ENCODE results near the gene RHBDF2. TPM values are rescaled to one million over a fixed set of nuclear protein-coding genes. Genes with fewer than 3 reads are reported as not detected.
A peak's percentile ranks its signal among the peaks of the same experiment; 100 is the strongest.
"Not testable (repeated sequence)": the region's sequence is repeated elsewhere in the genome, so short reads cannot be mapped to it uniquely, and the experiment has no call there.

The RHBDF2 gene
- total RNA-seq, 1 donor from 2014 or later, result 189 TPM

DNA sequence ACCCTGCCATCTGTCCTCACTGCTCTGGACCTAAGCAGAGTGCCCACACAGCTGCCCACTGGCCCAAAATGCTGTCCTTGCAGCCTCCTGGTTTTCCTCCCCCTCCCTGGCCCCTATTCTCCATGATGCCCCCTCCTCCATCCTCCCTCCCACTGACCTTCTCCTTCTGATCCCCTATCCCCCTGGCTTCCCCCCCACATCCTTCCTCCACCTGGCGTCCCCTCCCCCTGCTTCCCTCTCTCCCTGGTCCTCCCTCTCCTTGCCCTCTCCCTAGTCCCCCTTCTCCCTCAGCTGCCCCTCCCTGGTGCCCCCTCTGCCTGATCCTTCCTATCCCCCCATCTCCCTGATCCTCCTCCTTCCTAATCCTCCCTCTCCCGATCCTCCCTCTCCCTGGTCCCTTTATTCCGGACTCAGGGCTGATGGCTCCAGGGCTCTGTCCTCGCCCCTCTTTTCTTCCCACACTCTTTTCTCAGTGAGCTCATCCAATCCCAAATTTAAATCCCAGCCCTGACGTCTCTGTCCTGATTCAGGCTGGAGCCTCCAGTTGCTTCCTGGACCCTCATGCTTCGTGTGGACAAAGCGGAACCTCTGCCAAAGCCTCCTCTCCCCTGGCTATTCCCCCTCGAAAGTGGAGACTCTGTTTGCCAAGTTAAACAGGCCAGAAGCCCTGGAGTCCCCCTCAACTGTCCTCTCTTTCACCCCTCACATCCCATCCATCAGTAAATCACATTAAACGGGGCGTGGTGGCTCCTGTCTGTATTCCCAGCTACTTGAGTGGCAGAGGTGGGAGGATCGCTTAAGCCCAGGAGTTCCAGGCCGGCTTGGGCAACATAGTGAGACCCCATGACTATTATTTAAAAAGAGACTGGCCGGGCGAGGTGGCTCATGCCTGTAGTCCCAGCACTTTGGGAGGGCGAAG, 18.1 kb upstream of the RHBDF2 start:
- H3K9me3 Mint-ChIP-seq, result no peaks in the 10 kb centered on the region
- TF ChIP-seq, protein P1, sequence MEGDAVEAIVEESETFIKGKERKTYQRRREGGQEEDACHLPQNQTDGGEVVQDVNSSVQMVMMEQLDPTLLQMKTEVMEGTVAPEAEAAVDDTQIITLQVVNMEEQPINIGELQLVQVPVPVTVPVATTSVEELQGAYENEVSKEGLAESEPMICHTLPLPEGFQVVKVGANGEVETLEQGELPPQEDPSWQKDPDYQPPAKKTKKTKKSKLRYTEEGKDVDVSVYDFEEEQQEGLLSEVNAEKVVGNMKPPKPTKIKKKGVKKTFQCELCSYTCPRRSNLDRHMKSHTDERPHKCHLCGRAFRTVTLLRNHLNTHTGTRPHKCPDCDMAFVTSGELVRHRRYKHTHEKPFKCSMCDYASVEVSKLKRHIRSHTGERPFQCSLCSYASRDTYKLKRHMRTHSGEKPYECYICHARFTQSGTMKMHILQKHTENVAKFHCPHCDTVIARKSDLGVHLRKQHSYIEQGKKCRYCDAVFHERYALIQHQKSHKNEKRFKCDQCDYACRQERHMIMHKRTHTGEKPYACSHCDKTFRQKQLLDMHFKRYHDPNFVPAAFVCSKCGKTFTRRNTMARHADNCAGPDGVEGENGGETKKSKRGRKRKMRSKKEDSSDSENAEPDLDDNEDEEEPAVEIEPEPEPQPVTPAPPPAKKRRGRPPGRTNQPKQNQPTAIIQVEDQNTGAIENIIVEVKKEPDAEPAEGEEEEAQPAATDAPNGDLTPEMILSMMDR (IDR thresholded peaks at IDR 0.05), result no peak
- H3K4me3 Mint-ChIP-seq, result no peak overlapping the region

DNA sequence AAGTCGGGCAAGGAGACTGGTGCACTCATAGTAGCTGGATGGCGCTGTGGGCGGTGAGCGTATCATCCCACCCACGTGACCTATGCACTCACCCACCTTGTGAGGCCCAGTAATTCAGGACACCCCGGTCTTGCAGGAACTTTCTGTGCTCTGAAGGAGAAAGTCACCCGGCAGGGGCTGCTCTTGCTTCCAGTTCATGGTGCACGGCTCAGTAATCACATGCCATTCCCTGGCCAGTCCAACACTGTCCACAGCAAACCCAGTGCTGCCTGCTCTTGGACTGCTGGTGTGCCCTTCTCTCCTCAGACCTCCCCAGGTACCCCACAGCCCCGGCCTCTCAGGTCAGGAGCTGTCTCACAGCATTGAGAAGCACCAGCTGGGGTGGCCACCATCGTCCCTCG, 16.4 kb upstream of the RHBDF2 start:
- ChIA-PET CTCF (interaction anchor here (1.0 to 1.5 kb wide), 3 partner anchors 10 to 106 kb away, joined by 3 to 7 read pairs (median 6); no protein-coding TSS in a partner anchor), POLR2A (interaction anchor here (0.6 to 0.7 kb wide), 2 partner anchors 28 to 1865 kb away, joined by 6 to 15 read pairs; no protein-coding TSS in a partner anchor)
- peaks cover 1% of the 10 kb centered on the region for H3K27me3 Mint-ChIP-seq
- no peaks in the 10 kb centered on the region for H3K9me3 Mint-ChIP-seq
- H3K27ac Mint-ChIP-seq, result no peak overlapping the region
- H3K4me3 Mint-ChIP-seq, result no peak overlapping the region
- intact Hi-C loops (cut with micrococcal nuclease), result loop anchor here (10.0 kb wide), 1 partner anchor 413 kb away; the partner anchor contains the start of gene EXOC7
- no peaks in the 10 kb centered on the region for H3K36me3 Mint-ChIP-seq (ENCODE audit: low read depth)
- ATAC-seq (ENCODE audit: low read depth), result no peak
- H3K4me1 Mint-ChIP-seq, result peaks cover 23% of the 10 kb centered on the region
- TF ChIP-seq, protein P1 (IDR thresholded peaks at IDR 0.05), result no peak
- DNase-seq, result no peak

More for the DNA sequence above, 18.1 kb upstream of the RHBDF2 start:
- CTCF ChIA-PET, result interaction anchor here (1.4 kb wide), 1 partner anchor 105 kb away, joined by 7 read pairs; no protein-coding TSS in a partner anchor
- Mint-ChIP-seq H3K36me3 (ENCODE audit: low read depth) (no peaks in the 10 kb centered on the region), H3K4me1 (peaks cover 31% of the 10 kb centered on the region), H3K27ac (no peak overlapping the region), H3K27me3 (peaks cover 3% of the 10 kb centered on the region)
- no peak for DNase-seq
- intact Hi-C loops (cut with micrococcal nuclease), result loop anchor here (10.0 kb wide), 1 partner anchor 415 kb away; the partner anchor contains the start of gene EXOC7
- POLR2A ChIA-PET, result interaction anchor here (0.6 to 1.0 kb wide), 2 partner anchors 9 to 32 kb away, joined by 4 to 5 read pairs; no protein-coding TSS in a partner anchor
- no peak for ATAC-seq (ENCODE audit: low read depth)

DNA sequence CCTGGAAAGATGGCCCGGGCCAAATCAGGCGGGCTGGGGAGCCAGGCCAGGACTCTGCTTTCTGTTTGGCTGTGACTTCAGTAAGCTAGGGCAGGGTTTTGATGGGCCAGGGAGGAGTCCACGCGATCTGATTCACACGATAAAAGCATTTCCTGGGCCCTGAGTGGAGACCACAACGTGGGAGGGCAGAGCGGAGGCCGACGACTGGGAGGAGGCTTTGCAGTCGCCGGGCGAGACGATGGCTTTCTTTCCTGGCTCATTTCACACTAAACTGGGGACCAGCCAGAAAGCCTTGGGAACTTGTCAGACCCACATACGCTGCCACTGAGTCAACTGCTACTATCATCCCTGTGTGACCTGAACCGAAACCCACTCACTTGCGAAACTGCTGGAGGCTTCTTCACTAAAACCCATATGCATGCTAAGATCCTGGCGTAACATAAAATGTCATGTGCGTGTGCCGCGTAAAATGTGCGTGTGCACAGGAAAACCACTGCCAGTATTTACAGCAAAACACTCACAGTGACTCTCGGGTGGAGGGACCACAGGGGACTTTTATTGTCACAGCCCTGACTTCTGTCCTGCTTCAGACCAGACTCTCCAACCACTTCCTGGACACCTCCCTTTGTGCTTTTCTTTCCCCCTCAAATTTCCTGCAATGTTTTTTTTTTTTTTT, 14.2 kb upstream of the RHBDF2 start:
- H3K4me1 Mint-ChIP-seq, result peaks cover 23% of the 10 kb centered on the region
- ChIA-PET CTCF (interaction anchor here (1.3 kb wide), 1 partner anchor 49 kb away, joined by 4 read pairs; no protein-coding TSS in a partner anchor), POLR2A (interaction anchor here (0.7 to 1.6 kb wide), 15 partner anchors 8 to 1397 kb away, joined by 3 to 14 read pairs (median 5); no protein-coding TSS in a partner anchor)
- H3K9me3 Mint-ChIP-seq, result no peaks in the 10 kb centered on the region
- ATAC-seq (ENCODE audit: low read depth) (peak; percentile 84), DNase-seq (peak; percentile 54)
- no peaks in the 10 kb centered on the region for H3K36me3 Mint-ChIP-seq (ENCODE audit: low read depth)
- H3K4me3 Mint-ChIP-seq, result peak overlapping the region; percentile 71
- peaks cover under 1% of the 10 kb centered on the region for H3K27me3 Mint-ChIP-seq
- TF ChIP-seq, protein P1 (IDR thresholded peaks at IDR 0.05), result no peak
- H3K27ac Mint-ChIP-seq, result peak overlapping the region; percentile 93
- intact Hi-C loops (cut with micrococcal nuclease), result loop anchor here (1.0 to 10.0 kb wide), 2 partner anchors 13 to 411 kb away; partner anchors contain the start of gene EXOC7

DNA sequence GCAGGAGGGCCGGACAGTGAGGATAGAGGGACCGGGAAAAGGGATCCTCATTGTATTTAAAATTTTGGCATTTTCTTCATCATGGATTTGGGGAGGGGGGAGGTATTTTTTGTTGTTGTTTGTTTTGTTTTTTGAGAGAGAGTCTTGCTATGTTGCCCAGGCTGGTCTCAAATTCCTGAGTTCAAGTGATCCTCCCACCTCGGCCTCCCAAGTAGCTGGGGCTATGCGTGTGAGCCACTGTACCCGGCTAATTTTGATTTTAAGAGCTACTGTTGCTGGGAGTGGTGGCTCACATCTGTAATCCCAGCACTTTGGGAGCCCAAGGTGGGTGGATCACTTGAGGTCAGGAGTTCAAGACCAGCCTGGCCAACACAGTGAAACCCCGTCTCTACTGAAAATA, 13.1 kb upstream of the RHBDF2 start:
- CTCF ChIA-PET, result interaction anchor here (1.3 kb wide), 1 partner anchor 48 kb away, joined by 4 read pairs; no protein-coding TSS in a partner anchor
- intact Hi-C loops (cut with micrococcal nuclease), result loop anchor here (10.0 kb wide), 1 partner anchor 410 kb away; the partner anchor contains the start of gene EXOC7
- DNase-seq; ATAC-seq (ENCODE audit: low read depth); H3K36me3 Mint-ChIP-seq (ENCODE audit: low read depth); H3K4me3 Mint-ChIP-seq; H3K27me3 Mint-ChIP-seq; H3K9me3 Mint-ChIP-seq: not testable (repeated sequence)
- POLR2A ChIA-PET, result interaction anchor here (0.6 to 1.6 kb wide), 7 partner anchors 14 to 61 kb away, joined by 3 to 12 read pairs (median 4); no protein-coding TSS in a partner anchor
- peak overlapping the region; percentile 61 for H3K27ac Mint-ChIP-seq
- peaks cover 23% of the 10 kb centered on the region for H3K4me1 Mint-ChIP-seq

DNA sequence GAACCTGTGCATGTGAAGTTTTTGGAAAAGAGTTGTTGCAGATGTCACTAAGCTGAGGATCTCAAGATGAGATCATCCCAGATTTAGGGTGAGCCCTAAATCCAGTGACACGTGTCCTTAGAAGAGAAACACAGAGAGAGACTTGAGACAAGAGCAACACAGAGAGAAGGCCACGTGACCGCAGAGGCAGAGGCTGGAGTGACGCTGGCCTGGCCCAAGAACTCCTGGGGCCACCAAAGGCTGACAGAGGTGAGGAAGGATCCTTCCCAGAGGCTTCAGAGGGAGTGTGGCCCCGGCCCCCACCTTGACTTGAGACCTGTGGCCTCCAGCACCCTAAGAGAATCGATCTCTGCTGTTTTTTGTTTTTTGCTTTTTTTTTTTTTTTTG, 12.1 kb upstream of the RHBDF2 start:
- Mint-ChIP-seq H3K27me3 (peaks cover 2% of the 10 kb centered on the region), H3K27ac (peak overlapping the region; percentile 47), H3K36me3 (ENCODE audit: low read depth) (no peaks in the 10 kb centered on the region), H3K9me3 (no peaks in the 10 kb centered on the region), H3K4me1 (peaks cover 23% of the 10 kb centered on the region), H3K4me3 (no peak overlapping the region)
- CTCF ChIA-PET, result interaction anchor here (1.2 kb wide), 1 partner anchor 116 kb away, joined by 6 read pairs; no protein-coding TSS in a partner anchor
- DNase-seq (no peak), ATAC-seq (ENCODE audit: low read depth) (no peak)
- POLR2A ChIA-PET, result interaction anchor here (0.7 kb wide), 1 partner anchor 159 kb away, joined by 6 read pairs; no protein-coding TSS in a partner anchor
- TF ChIP-seq, protein P1 (IDR thresholded peaks at IDR 0.05), result no peak
- intact Hi-C loops (cut with micrococcal nuclease), result loop anchor here (10.0 kb wide), 1 partner anchor 408 kb away; the partner anchor contains the start of gene EXOC7
